H1 (cell line): ENCODE measurements around the gene SECISBP2. TPM values are rescaled to one million over a fixed set of nuclear protein-coding genes. Genes with fewer than 3 reads are reported as not detected.

Experiments
- CBX8 ChIP-seq: fragments of 300-800, 300-1000 bp; sonication (generic); IDR thresholded peaks from 2 replicates; pipeline ENCODE4 v1.7.1; 2016; ENCODE audit warnings: low read depth, low read length, borderline replicate concordance
- CREB1 ChIP-seq: IDR thresholded peaks from 2 replicates; pipeline ENCODE4 v1.6.1; 2012; ENCODE audit warnings: inconsistent platforms
- EGR1 ChIP-seq: IDR thresholded peaks from 2 replicates; pipeline ENCODE4 v1.6.1; 2011; ENCODE audit warnings: low read depth, low read length, borderline replicate concordance
- EP300 ChIP-seq, 2 experiments: IDR thresholded peaks; 1 replicate in 1 of 2; 2 replicates in 1 of 2; pipeline ENCODE4 v1.6.1; 2011 to 2012; ENCODE audit warnings: low read depth in 2 of 2, low read length in 2 of 2, mild to moderate bottlenecking in 2 of 2, borderline replicate concordance in 1 of 2, inconsistent platforms in 1 of 2, moderate library complexity in 1 of 2
- HDAC2 ChIP-seq, 2 experiments: fragments of 300-600 bp in 1 of 2; sonication (generic) in 1 of 2; IDR thresholded peaks; 2 replicates each; pipeline ENCODE4 v1.6.1; 2011 to 2012; ENCODE audit warnings: low read depth in 2 of 2, low read length in 2 of 2, mild to moderate bottlenecking in 2 of 2, moderate library complexity in 2 of 2, borderline replicate concordance in 1 of 2, inconsistent platforms in 1 of 2
- JUN ChIP-seq: IDR thresholded peaks from 2 replicates; pipeline ENCODE4 v1.6.1; 2011; ENCODE audit warnings: low read depth, mild to moderate bottlenecking, improper control_type of control experiment, low read length
- SIX5 ChIP-seq: IDR thresholded peaks from 2 replicates; pipeline ENCODE4 v1.6.1; 2011; ENCODE audit warnings: mild to moderate bottlenecking, low read depth, low read length
- SP4 ChIP-seq: IDR thresholded peaks from 2 replicates; pipeline ENCODE4 v1.6.1; 2012; ENCODE audit warnings: low read length, inconsistent platforms
- YY1 ChIP-seq: IDR thresholded peaks from 2 replicates; pipeline ENCODE4 v1.6.1; 2011; ENCODE audit warnings: low read depth, mild to moderate bottlenecking, low read length
- polyA plus RNA-seq, 7 experiments: library from polyadenylated mRNA; depleted of rRNA in 3 of 7; stranded (reverse) in 5 of 7; unstranded in 2 of 7; fragments of >200 nt in 5 of 7; fragments of 200-250 nt in 2 of 7; gene quantifications; 1 replicate in 5 of 7; 2 replicates in 1 of 7; 4 replicates in 1 of 7; pipeline versions ENCODE4 v1.2.1 to v1.2.3, GENCODE V29; 2011 to 2013; ENCODE audit warnings: missing spikeins in 2 of 7, mixed read lengths in 2 of 7
- total RNA-seq: library from RNA; stranded (reverse); fragmentation: NEBNext Ultra II Directional; extraction: Animal tissue kit (Norgen Biotek cat#: 25700); gene quantifications from 2 replicates; pipeline ENCODE4 v1.2.1, GENCODE V29; 2021
- TF ChIP-seq, protein P1 (sequence below): fragments of 300-600 bp; sonication (generic); IDR thresholded peaks from 2 replicates; pipeline ENCODE4 v1.7.1; 2012; ENCODE audit warnings: low read length, moderate library complexity, mild to moderate bottlenecking, inconsistent platforms; ENCODE audit not compliant: insufficient replicate concordance

The SECISBP2 gene
- total and polyA plus RNA-seq, 2 of the 8 experiments (the other 6 are each of a cell fraction or from before 2014, with no cell fraction given): 39.0 to 61.7 TPM

DNA sequence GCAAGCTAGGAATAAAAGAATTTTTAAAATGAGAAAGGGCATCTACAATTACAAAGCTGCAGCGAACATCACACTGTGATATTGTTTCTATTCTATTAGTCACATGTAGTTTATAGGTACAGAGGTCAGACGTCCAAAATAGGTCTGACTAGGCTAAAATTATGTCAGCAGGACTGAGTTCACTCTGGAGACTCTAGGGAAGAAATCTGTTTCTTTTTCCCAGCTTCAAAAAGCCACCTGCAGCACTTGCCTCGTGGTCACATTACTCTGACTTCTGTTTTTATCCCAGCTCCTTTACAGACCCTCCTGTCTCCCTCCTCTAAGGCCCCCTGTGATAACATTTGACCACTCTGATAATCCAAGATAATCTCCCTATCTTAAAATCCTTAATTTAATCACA, 12.4 kb upstream of the SECISBP2 start (continued):
- TF ChIP-seq, protein P1, sequence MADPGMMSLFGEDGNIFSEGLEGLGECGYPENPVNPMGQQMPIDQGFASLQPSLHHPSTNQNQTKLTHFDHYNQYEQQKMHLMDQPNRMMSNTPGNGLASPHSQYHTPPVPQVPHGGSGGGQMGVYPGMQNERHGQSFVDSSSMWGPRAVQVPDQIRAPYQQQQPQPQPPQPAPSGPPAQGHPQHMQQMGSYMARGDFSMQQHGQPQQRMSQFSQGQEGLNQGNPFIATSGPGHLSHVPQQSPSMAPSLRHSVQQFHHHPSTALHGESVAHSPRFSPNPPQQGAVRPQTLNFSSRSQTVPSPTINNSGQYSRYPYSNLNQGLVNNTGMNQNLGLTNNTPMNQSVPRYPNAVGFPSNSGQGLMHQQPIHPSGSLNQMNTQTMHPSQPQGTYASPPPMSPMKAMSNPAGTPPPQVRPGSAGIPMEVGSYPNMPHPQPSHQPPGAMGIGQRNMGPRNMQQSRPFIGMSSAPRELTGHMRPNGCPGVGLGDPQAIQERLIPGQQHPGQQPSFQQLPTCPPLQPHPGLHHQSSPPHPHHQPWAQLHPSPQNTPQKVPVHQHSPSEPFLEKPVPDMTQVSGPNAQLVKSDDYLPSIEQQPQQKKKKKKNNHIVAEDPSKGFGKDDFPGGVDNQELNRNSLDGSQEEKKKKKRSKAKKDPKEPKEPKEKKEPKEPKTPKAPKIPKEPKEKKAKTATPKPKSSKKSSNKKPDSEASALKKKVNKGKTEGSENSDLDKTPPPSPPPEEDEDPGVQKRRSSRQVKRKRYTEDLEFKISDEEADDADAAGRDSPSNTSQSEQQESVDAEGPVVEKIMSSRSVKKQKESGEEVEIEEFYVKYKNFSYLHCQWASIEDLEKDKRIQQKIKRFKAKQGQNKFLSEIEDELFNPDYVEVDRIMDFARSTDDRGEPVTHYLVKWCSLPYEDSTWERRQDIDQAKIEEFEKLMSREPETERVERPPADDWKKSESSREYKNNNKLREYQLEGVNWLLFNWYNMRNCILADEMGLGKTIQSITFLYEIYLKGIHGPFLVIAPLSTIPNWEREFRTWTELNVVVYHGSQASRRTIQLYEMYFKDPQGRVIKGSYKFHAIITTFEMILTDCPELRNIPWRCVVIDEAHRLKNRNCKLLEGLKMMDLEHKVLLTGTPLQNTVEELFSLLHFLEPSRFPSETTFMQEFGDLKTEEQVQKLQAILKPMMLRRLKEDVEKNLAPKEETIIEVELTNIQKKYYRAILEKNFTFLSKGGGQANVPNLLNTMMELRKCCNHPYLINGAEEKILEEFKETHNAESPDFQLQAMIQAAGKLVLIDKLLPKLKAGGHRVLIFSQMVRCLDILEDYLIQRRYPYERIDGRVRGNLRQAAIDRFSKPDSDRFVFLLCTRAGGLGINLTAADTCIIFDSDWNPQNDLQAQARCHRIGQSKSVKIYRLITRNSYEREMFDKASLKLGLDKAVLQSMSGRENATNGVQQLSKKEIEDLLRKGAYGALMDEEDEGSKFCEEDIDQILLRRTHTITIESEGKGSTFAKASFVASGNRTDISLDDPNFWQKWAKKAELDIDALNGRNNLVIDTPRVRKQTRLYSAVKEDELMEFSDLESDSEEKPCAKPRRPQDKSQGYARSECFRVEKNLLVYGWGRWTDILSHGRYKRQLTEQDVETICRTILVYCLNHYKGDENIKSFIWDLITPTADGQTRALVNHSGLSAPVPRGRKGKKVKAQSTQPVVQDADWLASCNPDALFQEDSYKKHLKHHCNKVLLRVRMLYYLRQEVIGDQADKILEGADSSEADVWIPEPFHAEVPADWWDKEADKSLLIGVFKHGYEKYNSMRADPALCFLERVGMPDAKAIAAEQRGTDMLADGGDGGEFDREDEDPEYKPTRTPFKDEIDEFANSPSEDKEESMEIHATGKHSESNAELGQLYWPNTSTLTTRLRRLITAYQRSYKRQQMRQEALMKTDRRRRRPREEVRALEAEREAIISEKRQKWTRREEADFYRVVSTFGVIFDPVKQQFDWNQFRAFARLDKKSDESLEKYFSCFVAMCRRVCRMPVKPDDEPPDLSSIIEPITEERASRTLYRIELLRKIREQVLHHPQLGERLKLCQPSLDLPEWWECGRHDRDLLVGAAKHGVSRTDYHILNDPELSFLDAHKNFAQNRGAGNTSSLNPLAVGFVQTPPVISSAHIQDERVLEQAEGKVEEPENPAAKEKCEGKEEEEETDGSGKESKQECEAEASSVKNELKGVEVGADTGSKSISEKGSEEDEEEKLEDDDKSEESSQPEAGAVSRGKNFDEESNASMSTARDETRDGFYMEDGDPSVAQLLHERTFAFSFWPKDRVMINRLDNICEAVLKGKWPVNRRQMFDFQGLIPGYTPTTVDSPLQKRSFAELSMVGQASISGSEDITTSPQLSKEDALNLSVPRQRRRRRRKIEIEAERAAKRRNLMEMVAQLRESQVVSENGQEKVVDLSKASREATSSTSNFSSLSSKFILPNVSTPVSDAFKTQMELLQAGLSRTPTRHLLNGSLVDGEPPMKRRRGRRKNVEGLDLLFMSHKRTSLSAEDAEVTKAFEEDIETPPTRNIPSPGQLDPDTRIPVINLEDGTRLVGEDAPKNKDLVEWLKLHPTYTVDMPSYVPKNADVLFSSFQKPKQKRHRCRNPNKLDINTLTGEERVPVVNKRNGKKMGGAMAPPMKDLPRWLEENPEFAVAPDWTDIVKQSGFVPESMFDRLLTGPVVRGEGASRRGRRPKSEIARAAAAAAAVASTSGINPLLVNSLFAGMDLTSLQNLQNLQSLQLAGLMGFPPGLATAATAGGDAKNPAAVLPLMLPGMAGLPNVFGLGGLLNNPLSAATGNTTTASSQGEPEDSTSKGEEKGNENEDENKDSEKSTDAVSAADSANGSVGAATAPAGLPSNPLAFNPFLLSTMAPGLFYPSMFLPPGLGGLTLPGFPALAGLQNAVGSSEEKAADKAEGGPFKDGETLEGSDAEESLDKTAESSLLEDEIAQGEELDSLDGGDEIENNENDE: no peak
- TF ChIP-seq EGR1 (no peak), HDAC2 (IDR thresholded peaks at IDR 0.05; ENCODE audit: borderline replicate concordance in 1 of 2, low read depth in 2 of 2, low read length in 2 of 2) (no peak), SIX5 (no peak), SP4 (no peak), YY1 (no peak), EP300 (IDR thresholded peaks at IDR 0.05; ENCODE audit: borderline replicate concordance in 1 of 2, low read depth in 2 of 2, low read length in 2 of 2) (no peak), CBX8 (no peak), CREB1 (no peak), JUN (no peak)
